ENCODE measurements around the gene RNF5. TPM values are rescaled to one million over a fixed set of nuclear protein-coding genes. Genes with fewer than 3 reads are reported as not detected.

Gene RNF5
- total and polyA plus RNA-seq, 10 donors = 36.0 to 77.8 (median 56.1) TPM

DNA sequence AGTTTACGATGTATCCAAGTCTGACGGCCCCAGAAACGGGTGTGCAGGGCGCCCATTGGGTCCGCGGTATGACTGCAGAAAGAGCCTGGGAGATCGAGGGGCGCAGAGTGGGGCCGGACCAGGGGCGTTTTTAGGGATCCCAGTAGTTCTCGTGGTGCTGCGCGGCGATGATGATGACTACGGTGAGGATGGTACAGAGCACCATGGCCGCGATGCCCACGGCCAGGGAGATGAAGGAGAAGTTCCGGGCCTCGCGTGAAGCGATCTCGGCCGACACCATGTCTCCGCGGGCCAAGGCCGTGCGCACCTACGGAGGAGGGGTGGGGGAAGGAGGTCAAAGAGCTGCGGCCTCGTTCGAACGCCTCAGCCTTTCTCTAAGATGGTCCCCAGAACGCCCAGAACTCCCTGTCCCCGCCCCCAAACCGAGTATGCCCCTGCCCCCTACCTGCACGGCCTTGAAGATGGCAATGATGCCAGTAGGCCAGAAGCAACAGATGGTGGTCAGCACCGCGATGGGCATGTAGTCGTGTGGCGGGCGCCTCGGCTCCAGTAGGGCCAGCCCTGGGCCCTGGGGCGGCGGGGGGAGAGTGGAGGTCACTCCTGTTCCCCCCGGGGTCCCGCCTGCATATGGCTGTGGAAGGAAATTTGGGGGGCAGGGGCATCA is 29.0 kb upstream of the RNF5 start:
- no peak for DNase-seq
- Histone ChIP-seq H3K27ac (peak overlapping the region in 1 of 8 donors; percentile 23), H3K27me3 (replicated peaks in 1 of 7) (peaks cover 0 to 78% (median 39%) of the 10 kb centered on the region in 7 donors), H3K4me1 (peaks cover 0 to 63% (median 34%) of the 10 kb centered on the region in 6 donors), H3K36me3 (no peaks in the 10 kb centered on the region), H3K9me3 (no peaks in the 10 kb centered on the region), H3K4me3 (peak overlapping the region in 7 of 8 donors; percentile 4 to 62 (median 32))
- intact Hi-C loops (cut with DNase I; ENCODE audit: low total_unique reads) = no loop called here
- TF ChIP-seq, protein P1, sequence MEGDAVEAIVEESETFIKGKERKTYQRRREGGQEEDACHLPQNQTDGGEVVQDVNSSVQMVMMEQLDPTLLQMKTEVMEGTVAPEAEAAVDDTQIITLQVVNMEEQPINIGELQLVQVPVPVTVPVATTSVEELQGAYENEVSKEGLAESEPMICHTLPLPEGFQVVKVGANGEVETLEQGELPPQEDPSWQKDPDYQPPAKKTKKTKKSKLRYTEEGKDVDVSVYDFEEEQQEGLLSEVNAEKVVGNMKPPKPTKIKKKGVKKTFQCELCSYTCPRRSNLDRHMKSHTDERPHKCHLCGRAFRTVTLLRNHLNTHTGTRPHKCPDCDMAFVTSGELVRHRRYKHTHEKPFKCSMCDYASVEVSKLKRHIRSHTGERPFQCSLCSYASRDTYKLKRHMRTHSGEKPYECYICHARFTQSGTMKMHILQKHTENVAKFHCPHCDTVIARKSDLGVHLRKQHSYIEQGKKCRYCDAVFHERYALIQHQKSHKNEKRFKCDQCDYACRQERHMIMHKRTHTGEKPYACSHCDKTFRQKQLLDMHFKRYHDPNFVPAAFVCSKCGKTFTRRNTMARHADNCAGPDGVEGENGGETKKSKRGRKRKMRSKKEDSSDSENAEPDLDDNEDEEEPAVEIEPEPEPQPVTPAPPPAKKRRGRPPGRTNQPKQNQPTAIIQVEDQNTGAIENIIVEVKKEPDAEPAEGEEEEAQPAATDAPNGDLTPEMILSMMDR (IDR thresholded peaks at IDR 0.05 in 8 of 11, conservative IDR thresholded peaks at IDR 0.05 in 3 of 11) = no peak
- TF ChIP-seq POLR2A (IDR thresholded peaks at IDR 0.05) = no peak
- WGBS, 5 donors = 34 to 50% (median 44%) methylated on average over 31 to 47 of the region's 47 CpGs

DNA sequence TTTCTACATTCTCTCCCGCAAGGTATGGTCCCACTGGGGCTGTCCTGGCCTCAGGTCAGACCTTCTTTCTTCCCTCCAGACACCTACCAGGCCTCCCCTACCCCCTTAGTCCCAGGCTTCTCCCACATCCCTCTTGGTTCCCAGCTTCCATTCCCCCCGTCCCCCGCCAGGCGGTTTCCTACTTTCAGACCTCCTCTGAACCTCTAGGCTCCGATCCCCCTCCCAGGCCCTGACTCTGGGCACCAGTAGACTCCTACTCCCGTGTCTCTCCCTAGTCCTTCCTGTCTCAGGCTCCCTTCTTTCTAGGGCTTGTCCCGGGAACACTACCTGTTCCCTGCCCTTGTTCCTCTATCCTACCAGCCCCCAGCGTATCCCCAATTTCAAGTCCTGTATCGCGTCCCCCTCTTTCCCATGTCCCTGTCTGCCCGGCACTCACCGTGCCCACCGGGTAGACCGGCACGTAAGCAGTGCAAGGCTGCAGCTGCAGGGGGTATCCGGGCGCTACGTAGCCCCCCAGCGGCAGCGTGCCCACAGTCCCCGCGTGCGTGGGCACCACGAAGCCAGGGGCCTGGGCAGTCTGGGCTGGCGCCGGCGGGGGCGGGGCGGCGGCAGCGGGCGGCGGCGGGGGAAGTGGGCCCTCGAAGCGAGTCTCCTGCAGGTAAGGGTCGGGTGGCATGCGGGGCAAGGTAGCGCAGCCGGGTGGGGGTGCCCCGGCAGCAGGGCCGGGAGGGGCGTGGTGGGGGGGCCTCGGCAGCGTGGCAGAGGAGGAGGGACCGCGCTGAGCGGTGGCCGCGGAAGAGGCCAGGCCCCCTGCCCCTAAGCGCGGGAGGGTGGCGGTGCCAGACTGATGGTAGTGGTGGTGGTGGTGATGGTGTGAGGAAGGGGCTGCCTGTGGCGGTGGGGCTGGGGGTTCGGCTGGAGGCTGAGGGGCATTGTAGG is 28.0 kb upstream of the RNF5 start:
- H3K4me3 ChIP-seq = peak overlapping the region in 1 of 8 donors; percentile 15
- H3K27me3 ChIP-seq (replicated peaks in 1 of 7) = peaks cover 0 to 81% (median 39%) of the 10 kb centered on the region in 7 donors
- H3K4me1 ChIP-seq = peaks cover 5 to 72% (median 43%) of the 10 kb centered on the region in 6 donors

DNA sequence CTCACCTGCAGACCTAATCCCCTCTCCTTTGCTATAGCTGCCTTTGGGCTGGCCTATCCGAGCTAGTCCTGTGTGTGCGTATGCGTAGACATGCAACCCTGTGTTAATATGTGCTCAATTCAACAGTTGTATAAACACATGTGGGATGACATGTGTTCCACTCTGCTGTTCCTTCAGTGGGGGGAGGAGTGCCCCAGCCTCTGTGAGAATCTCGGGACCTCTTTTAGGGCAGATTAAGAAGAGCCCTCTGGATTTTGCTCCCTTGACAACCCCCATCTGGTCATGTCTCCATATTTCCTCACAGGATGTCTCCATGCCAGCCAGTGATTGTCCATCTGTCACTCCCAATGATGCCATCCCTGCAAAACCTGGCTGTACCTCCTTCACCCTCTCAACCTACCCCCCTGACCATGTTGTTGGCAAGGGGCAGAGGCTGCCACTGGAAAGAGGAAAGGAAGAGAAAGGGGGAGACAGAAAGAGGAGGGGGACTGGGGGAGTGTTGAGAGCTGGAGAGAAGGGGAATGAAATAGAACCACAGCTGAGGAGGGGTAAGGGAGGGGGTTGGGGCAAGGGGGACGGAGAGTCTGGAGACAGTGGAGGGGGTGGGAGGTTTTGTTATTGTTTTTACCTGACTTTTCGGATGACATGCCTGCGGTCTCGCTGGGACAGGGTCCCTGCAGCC is 26.9 kb upstream of the RNF5 start:
- H3K4me1 ChIP-seq = peaks cover 6 to 80% (median 44%) of the 10 kb centered on the region in 6 donors
- intact Hi-C loops (cut with DNase I; ENCODE audit: low total_unique reads) = no loop called here

More for the DNA sequence above, 28.0 kb upstream of the RNF5 start:
- Histone ChIP-seq H3K27ac (no peak overlapping the region), H3K36me3 (no peaks in the 10 kb centered on the region), H3K9me3 (no peaks in the 10 kb centered on the region)
- 39 to 51% (median 42%) methylated on average over 39 to 55 of the region's 55 CpGs for WGBS, 5 donors
- intact Hi-C loops (cut with DNase I; ENCODE audit: low total_unique reads) = no loop called here
- DNase-seq = no peak
- TF ChIP-seq POLR2AphosphoS5 (IDR thresholded peaks at IDR 0.05) (no peak), POLR2A (IDR thresholded peaks at IDR 0.05) (no peak)
- TF ChIP-seq, protein P1 (IDR thresholded peaks at IDR 0.05 in 8 of 11, conservative IDR thresholded peaks at IDR 0.05 in 3 of 11) = no peak

More for the DNA sequence above, 26.9 kb upstream of the RNF5 start:
- Histone ChIP-seq H3K27ac (peak overlapping the region in 1 of 8 donors; percentile 85), H3K36me3 (peaks cover 0 to 7% (median under 1%) of the 10 kb centered on the region in 6 donors), H3K4me3 (peak overlapping the region in 4 of 8 donors; percentile 19 to 80 (median 44)), H3K9me3 (no peaks in the 10 kb centered on the region), H3K27me3 (replicated peaks in 1 of 7) (peaks cover 0 to 81% (median 39%) of the 10 kb centered on the region in 7 donors)
- TF ChIP-seq POLR2AphosphoS5 (IDR thresholded peaks at IDR 0.05) (no peak), POLR2A (IDR thresholded peaks at IDR 0.05) (no peak)
- TF ChIP-seq, protein P1 (IDR thresholded peaks at IDR 0.05 in 8 of 11, conservative IDR thresholded peaks at IDR 0.05 in 3 of 11) = no peak
- DNase-seq = no peak
- WGBS, 5 donors = 43 to 52% (median 46%) methylated on average over 8 of the region's 8 CpGs
